Measurements from ENCODE around the gene BGN.

DNA sequence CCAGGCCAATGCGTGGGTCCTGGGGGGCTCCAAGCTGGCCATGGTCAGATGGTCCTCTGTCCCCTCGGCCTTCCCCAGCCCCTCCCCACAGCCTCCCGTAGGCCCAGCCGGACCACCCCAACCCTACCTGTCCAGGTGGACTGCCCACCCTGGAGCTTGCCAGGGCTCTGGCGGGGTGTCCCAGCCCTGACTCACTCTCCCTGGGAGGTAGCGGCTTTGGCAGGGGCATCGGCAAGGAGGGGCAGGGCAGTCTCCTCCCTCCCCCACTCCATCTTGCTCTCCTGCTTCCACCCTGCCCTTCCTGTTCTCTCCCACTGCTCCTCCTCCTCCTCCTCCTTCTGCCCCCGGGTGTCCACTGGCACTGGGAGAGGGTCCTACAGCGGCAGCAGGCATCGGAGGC lies 7.4 kb downstream of the BGN start:
- TF ChIP-seq, protein P1, sequence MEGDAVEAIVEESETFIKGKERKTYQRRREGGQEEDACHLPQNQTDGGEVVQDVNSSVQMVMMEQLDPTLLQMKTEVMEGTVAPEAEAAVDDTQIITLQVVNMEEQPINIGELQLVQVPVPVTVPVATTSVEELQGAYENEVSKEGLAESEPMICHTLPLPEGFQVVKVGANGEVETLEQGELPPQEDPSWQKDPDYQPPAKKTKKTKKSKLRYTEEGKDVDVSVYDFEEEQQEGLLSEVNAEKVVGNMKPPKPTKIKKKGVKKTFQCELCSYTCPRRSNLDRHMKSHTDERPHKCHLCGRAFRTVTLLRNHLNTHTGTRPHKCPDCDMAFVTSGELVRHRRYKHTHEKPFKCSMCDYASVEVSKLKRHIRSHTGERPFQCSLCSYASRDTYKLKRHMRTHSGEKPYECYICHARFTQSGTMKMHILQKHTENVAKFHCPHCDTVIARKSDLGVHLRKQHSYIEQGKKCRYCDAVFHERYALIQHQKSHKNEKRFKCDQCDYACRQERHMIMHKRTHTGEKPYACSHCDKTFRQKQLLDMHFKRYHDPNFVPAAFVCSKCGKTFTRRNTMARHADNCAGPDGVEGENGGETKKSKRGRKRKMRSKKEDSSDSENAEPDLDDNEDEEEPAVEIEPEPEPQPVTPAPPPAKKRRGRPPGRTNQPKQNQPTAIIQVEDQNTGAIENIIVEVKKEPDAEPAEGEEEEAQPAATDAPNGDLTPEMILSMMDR (IDR thresholded peaks at IDR 0.05; ENCODE audit: low read depth, low read length), result no peak
- no peak for TF ChIP-seq EZH2phosphoT487 (IDR thresholded peaks at IDR 0.05; ENCODE audit: low read depth)
